Measurements from ENCODE around the gene RDH11. TPM values are rescaled to one million over a fixed set of nuclear protein-coding genes. Genes with fewer than 3 reads are reported as not detected.

RDH11 gene, protein sequence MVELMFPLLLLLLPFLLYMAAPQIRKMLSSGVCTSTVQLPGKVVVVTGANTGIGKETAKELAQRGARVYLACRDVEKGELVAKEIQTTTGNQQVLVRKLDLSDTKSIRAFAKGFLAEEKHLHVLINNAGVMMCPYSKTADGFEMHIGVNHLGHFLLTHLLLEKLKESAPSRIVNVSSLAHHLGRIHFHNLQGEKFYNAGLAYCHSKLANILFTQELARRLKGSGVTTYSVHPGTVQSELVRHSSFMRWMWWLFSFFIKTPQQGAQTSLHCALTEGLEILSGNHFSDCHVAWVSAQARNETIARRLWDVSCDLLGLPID
- total RNA-seq = 10 to 100 TPM; 13.6 to 14.2 TPM
- 45.1 TPM for polyA plus RNA-seq (2013, experiment 1 of 2)
- 42.5 TPM for polyA plus RNA-seq (2013, experiment 2 of 2)
- 19.8 to 108 (median 68.4) reads per million in 172 experiments for total RNA-seq

DNA sequence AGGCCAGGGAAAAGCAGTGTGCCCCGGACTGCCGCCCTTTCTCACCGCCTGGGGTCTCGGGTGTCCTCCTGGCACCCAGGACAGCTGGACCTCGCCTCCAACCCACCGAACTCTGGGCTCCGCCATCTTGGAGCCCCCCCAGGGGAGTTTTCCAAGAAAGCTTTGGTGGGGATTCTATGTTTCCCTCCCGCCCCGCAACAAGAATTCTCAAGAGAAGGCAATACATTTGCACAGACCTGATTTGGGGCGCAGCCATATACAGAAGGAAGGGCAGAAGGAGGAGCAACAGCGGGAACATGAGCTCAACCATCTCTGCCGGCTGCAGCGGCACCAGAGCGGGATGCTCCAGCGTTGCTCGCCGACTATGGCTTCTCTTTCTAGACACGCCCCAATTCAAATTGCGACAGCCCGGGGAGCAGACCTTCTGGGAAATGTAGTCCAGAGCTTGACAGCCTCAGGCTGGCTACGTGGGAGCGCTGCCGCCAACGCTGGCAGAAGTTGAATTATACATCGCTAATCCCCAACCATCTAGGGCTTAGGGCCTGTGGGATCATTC lies at the start of gene RDH11:
Gene RDH11 (minus strand): TSS at position 371 of the 556 bp plus-strand sequence. CDS start 61 bp downstream, at position 310.
- peaks cover 27% of the 10 kb centered on the region for H3K4me1 Mint-ChIP-seq (ENCODE audit: low read depth)
- POLR2A ChIA-PET = interaction anchor here (0.6 to 5.1 kb wide), 13 partner anchors 9 to 336 kb away, joined by 3 to 42 read pairs (median 4); partner anchors contain the start of genes ARG2, ATP6V1D, EIF2S1 and PIGH
- DNase-seq (peak; percentile 63 to 94 (median 76)), ATAC-seq (ENCODE audit: poor library complexity) (peak; percentile 96)
- peak within 1 kb of the TSS; percentile 74 for H3K27ac Mint-ChIP-seq
- CTCF ChIA-PET = interaction anchor here (0.6 to 5.3 kb wide), 5 partner anchors 9 to 1096 kb away, joined by 6 to 20 read pairs (median 9); partner anchors contain the start of genes PIGH and VTI1B
- H3K36me3 ChIP-seq (ENCODE audit: insufficient read depth, low read length) = peaks cover 20% of the 10 kb centered on the region
- H3K27me3 ChIP-seq (ENCODE audit: control insufficient read depth in 1 of 2, insufficient read depth in 2 of 2, low read length in 2 of 2) = no peaks in the 10 kb centered on the region
- intact Hi-C loops (cut with DNase I, micrococcal nuclease) = loop anchor here (1.0 to 10.0 kb wide), 8 partner anchors 21 to 1191 kb away; partner anchors contain the start of genes PIGH (in 2 of the 2), VTI1B (in 2 of the 2), ARG2 (in 1 of the 2) and EIF2S1 (in 1 of the 2)
- H3K4me3 ChIP-seq (ENCODE audit: low read length) = peak within 1 kb of the TSS; percentile 87
- H3K27me3 Mint-ChIP-seq = no peaks in the 10 kb centered on the region
- H3K9me3 Mint-ChIP-seq = no peaks in the 10 kb centered on the region
- no peaks in the 10 kb centered on the region for H3K9me3 ChIP-seq (ENCODE audit: control insufficient read depth in 1 of 2, insufficient read depth in 1 of 2, low read length in 2 of 2)
- H3K4me3 Mint-ChIP-seq = peak within 1 kb of the TSS; percentile 88
- H3K36me3 Mint-ChIP-seq (ENCODE audit: low read depth) = peaks cover 22% of the 10 kb centered on the region
- TF ChIP-seq, protein P1, sequence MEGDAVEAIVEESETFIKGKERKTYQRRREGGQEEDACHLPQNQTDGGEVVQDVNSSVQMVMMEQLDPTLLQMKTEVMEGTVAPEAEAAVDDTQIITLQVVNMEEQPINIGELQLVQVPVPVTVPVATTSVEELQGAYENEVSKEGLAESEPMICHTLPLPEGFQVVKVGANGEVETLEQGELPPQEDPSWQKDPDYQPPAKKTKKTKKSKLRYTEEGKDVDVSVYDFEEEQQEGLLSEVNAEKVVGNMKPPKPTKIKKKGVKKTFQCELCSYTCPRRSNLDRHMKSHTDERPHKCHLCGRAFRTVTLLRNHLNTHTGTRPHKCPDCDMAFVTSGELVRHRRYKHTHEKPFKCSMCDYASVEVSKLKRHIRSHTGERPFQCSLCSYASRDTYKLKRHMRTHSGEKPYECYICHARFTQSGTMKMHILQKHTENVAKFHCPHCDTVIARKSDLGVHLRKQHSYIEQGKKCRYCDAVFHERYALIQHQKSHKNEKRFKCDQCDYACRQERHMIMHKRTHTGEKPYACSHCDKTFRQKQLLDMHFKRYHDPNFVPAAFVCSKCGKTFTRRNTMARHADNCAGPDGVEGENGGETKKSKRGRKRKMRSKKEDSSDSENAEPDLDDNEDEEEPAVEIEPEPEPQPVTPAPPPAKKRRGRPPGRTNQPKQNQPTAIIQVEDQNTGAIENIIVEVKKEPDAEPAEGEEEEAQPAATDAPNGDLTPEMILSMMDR (IDR thresholded peaks at IDR 0.05) = no peak
- H3K27ac ChIP-seq (ENCODE audit: low read depth in 1 of 2, low read length in 2 of 2) = peak within 1 kb of the TSS; percentile 44 to 64
- H3K4me1 ChIP-seq (ENCODE audit: insufficient read depth, low read length) = peaks cover 14% of the 10 kb centered on the region

DNA sequence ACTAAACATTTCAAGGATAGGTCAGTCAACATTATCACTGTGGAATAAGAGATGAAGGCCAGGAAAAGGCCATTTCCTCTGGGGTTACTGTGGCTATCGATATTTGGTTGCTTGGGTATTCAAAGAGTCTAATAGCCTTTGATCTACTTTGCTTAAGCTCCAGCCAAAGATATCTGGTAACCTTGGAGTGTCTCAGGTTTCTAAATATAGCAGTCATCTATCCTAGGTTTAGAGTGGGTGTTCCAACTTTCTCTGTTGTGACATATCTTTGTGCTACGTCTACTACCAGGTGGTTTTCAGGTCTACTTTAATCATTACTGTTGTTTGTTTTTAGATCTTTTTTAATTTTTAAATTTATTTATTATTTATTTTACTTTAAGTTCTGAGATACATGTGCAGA lies 48.5 kb upstream of the RDH11 start:
- no peak overlapping the region for H3K4me3 ChIP-seq (ENCODE audit: low read length)
- no peaks in the 10 kb centered on the region for H3K9me3 ChIP-seq (ENCODE audit: control insufficient read depth in 1 of 2, insufficient read depth in 1 of 2, low read length in 2 of 2)
- intact Hi-C loops (cut with DNase I, micrococcal nuclease) = no loop called here
- peaks cover 2% of the 10 kb centered on the region for H3K9me3 Mint-ChIP-seq
- ChIA-PET POLR2A (no interaction called here), CTCF (no interaction called here)
- H3K4me1 ChIP-seq (ENCODE audit: insufficient read depth, low read length) = no peaks in the 10 kb centered on the region
- no peak overlapping the region for H3K4me3 Mint-ChIP-seq
- no peaks in the 10 kb centered on the region for H3K27me3 Mint-ChIP-seq
- DNase-seq (no peak), ATAC-seq (ENCODE audit: poor library complexity) (no peak)
- TF ChIP-seq, protein P1 (IDR thresholded peaks at IDR 0.05) = no peak
- H3K36me3 ChIP-seq (ENCODE audit: insufficient read depth, low read length) = peaks cover 13% of the 10 kb centered on the region
- H3K27ac Mint-ChIP-seq = no peak overlapping the region
- H3K36me3 Mint-ChIP-seq (ENCODE audit: low read depth) = peaks cover 36% of the 10 kb centered on the region
- no peaks in the 10 kb centered on the region for H3K4me1 Mint-ChIP-seq (ENCODE audit: low read depth)
- no peak overlapping the region for H3K27ac ChIP-seq (ENCODE audit: low read depth in 1 of 2, low read length in 2 of 2)
- no peaks in the 10 kb centered on the region for H3K27me3 ChIP-seq (ENCODE audit: control insufficient read depth in 1 of 2, insufficient read depth in 2 of 2, low read length in 2 of 2)

DNA sequence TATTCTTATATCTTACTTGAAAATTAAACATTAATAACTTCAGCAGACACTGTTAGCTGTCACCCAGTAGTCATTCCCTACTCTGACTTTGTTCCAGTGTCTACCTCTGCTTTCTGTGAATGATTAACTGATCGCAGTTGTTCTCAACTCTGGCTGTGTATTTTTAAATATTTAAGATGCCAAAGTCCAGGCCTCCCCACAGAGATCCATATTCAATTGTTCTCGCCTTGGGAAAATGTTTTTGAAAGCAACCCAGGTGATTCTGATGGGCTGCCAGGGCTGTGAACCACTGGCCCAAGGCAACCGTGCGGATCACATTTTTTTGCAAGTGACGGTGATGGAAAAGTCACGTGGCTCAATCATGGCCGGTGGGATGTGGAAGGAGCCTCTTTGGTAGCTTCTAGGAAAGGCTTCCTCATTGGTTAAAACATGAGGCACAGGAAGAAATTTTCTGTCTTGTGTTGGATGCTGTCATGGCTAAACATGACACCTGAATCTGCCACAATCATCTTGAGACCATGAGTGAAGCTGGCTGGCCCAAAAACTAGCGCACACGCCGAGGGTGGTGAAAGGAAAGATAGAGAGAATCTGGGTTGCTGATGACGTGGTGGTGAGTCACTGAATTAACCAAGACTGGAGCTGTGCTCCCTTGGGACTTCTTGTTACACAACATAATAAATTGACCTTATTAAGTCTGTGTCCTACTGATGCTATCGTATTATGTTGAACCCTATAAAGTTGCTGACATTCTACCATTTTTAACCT lies 43.4 kb upstream of the RDH11 start:
- CTCF ChIA-PET = no interaction called here

More for the DNA sequence above, 43.4 kb upstream of the RDH11 start:
- Histone ChIP-seq H3K27me3 (ENCODE audit: control insufficient read depth in 1 of 2, insufficient read depth in 2 of 2, low read length in 2 of 2) (no peaks in the 10 kb centered on the region), H3K4me3 (ENCODE audit: low read length) (no peak overlapping the region), H3K9me3 (ENCODE audit: control insufficient read depth in 1 of 2, insufficient read depth in 1 of 2, low read length in 2 of 2) (no peaks in the 10 kb centered on the region), H3K4me1 (ENCODE audit: insufficient read depth, low read length) (no peaks in the 10 kb centered on the region), H3K36me3 (ENCODE audit: insufficient read depth, low read length) (no peaks in the 10 kb centered on the region), H3K27ac (ENCODE audit: low read depth in 1 of 2, low read length in 2 of 2) (no peak overlapping the region)
- ATAC-seq (ENCODE audit: poor library complexity) = no peak
- Mint-ChIP-seq H3K4me1 (ENCODE audit: low read depth) (no peaks in the 10 kb centered on the region), H3K27ac (no peak overlapping the region), H3K4me3 (no peak overlapping the region), H3K9me3 (peaks cover 2% of the 10 kb centered on the region), H3K36me3 (ENCODE audit: low read depth) (no peaks in the 10 kb centered on the region), H3K27me3 (no peaks in the 10 kb centered on the region)
- TF ChIP-seq, protein P1 (IDR thresholded peaks at IDR 0.05) = no peak
- intact Hi-C loops (cut with DNase I, micrococcal nuclease) = no loop called here
- peak in 4 of 14 experiments; percentile 8 to 47 (median 20) for DNase-seq
- POLR2A ChIA-PET = no interaction called here
